Endothelial cell of umbilical vein (primary cell): Measurements from ENCODE around the gene USP25. TPM values are rescaled to one million over a fixed set of nuclear protein-coding genes. Genes with fewer than 3 reads are reported as not detected.
A peak's percentile ranks its signal among the peaks of the same experiment; 100 is the strongest.

Experiments
- BruUV-seq: library from RNA; stranded (reverse); fragments of 400-500 nt; replicated peaks from 2 replicates; lab custom pipeline; 2021; lab: Mats Ljungman, UMichigan
- CTCF ChIA-PET: fragments of 300-600, 350-600 bp; sonication (Branson Sonifier 250); formaldehyde crosslinking; loops from one replicate; lab custom pipeline; 2021; ENCODE audit warnings: antibody characterized with exemption, inconsistent platforms; lab: Charles Lee
- POLR2A ChIA-PET: fragments of 300-600, 350-600 bp; sonication (Branson Sonifier 250); formaldehyde crosslinking; loops from one replicate; lab custom pipeline; 2021; ENCODE audit warnings: antibody characterized with exemption, inconsistent platforms; lab: Charles Lee
- DNase-seq: peaks from one replicate; pipeline ENCODE4 v3.0.0-alpha.2; 2011; ENCODE audit warnings: low read depth, low spot score
- FAIRE-seq: peaks from 2 replicates; lab custom pipeline; 2011; peaks lifted over from hg19 to GRCh38; lab: Jason Lieb, UNC
- H2AFZ ChIP-seq: 2 replicates; pipeline ENCODE4 v1.6.0; 2012; ENCODE audit warnings: low read depth, low read length, control low read depth, inconsistent platforms
- H3K27ac ChIP-seq: 2 replicates; pipeline ENCODE4 v1.5.1; 2011; ENCODE audit warnings: low read depth, mild to moderate bottlenecking, control low read depth, low read length, moderate library complexity; ENCODE audit not compliant: insufficient read depth
- H3K27me3 ChIP-seq, 2 experiments: 2 replicates each; pipeline versions ENCODE4 v1.6.0 to v1.6.1; 2011; ENCODE audit warnings: low read length in 2 of 2, mixed read lengths in 1 of 2; ENCODE audit not compliant: control insufficient read depth in 2 of 2, insufficient read depth in 2 of 2
- H3K36me3 ChIP-seq, 2 experiments: 2 replicates in 1 of 2; 3 replicates in 1 of 2; pipeline ENCODE4 v1.5.1; 2011; ENCODE audit warnings: low read length in 2 of 2, mild to moderate bottlenecking in 1 of 2, moderate library complexity in 1 of 2; ENCODE audit not compliant: control insufficient read depth in 2 of 2, insufficient read depth in 2 of 2; ENCODE audit errors: extremely low read depth in 1 of 2
- H3K4me1 ChIP-seq: 3 replicates; pipeline ENCODE4 v1.5.1; 2011; ENCODE audit warnings: mild to moderate bottlenecking, low read length; ENCODE audit not compliant: control insufficient read depth, insufficient read depth; ENCODE audit errors: extremely low read depth
- H3K4me2 ChIP-seq: 2 replicates; pipeline ENCODE4 v1.6.1; 2011; ENCODE audit warnings: low read length, control low read depth, mixed read lengths; ENCODE audit not compliant: insufficient read depth
- H3K4me3 ChIP-seq, 3 experiments: fragments of 200-600 bp in 1 of 3; sonication (generic), shearing (Covaris generic) in 1 of 3; replicated peaks in 1 of 3; 2 replicates each; pipeline ENCODE4 v1.5.1; 2011 to 2016; ENCODE audit warnings: control low read depth in 3 of 3, low read length in 3 of 3, mild to moderate bottlenecking in 2 of 3, inconsistent platforms in 1 of 3, low read depth in 1 of 3, moderate library complexity in 1 of 3; ENCODE audit not compliant: insufficient read depth in 1 of 3
- H3K79me2 ChIP-seq: 2 replicates; pipeline ENCODE4 v1.6.0; 2012; ENCODE audit warnings: low read length, inconsistent platforms; ENCODE audit not compliant: control insufficient read depth, insufficient read depth
- H3K9ac ChIP-seq: replicated peaks from 2 replicates; pipeline ENCODE3; 2011; ENCODE audit warnings: low read length, control low read depth; ENCODE audit not compliant: insufficient read depth; ENCODE audit errors: extremely low read depth
- H3K9me1 ChIP-seq: replicated peaks from 3 replicates; pipeline ENCODE4 v1.6.0; 2011; ENCODE audit warnings: mild to moderate bottlenecking, low read length; ENCODE audit not compliant: control insufficient read depth, insufficient read depth; ENCODE audit errors: extremely low read depth
- H3K9me3 ChIP-seq: replicated peaks from 2 replicates; pipeline ENCODE4 v1.5.1; 2012; ENCODE audit warnings: low read length, inconsistent platforms; ENCODE audit not compliant: control insufficient read depth, insufficient read depth
- H4K20me1 ChIP-seq: replicated peaks from 2 replicates; pipeline ENCODE3; 2011; ENCODE audit warnings: mild to moderate bottlenecking, low read length; ENCODE audit not compliant: control insufficient read depth, insufficient read depth; ENCODE audit errors: extremely low read depth
- CTCF ChIP-seq, 2 donors: IDR thresholded peaks; 1 replicate in 1 of 2; 2 replicates in 1 of 2; pipeline ENCODE4 v1.5.1; 2011; ENCODE audit warnings: low read length in 2 of 2, mild to moderate bottlenecking in 2 of 2, moderate library complexity in 2 of 2, control low read depth in 1 of 2, inconsistent platforms in 1 of 2, low read depth in 1 of 2; ENCODE audit not compliant: insufficient read depth in 1 of 2; ENCODE audit errors: extremely low read depth in 1 of 2
- EZH2 ChIP-seq: IDR thresholded peaks from 2 replicates; pipeline ENCODE4 v1.6.1; 2012; ENCODE audit warnings: borderline replicate concordance, low read depth, mild to moderate bottlenecking, moderate library complexity, low read length, inconsistent platforms; ENCODE audit not compliant: severe bottlenecking
- FOS ChIP-seq: IDR thresholded peaks from 2 replicates; pipeline ENCODE4 v1.6.1; 2011; ENCODE audit warnings: mild to moderate bottlenecking, low read length, moderate library complexity, borderline replicate concordance; ENCODE audit not compliant: insufficient read depth
- GATA2 ChIP-seq: IDR thresholded peaks from 2 replicates; pipeline ENCODE4 v1.7.0; 2011; ENCODE audit warnings: low read depth, mild to moderate bottlenecking, moderate library complexity, mixed read lengths, low read length; ENCODE audit not compliant: insufficient read length, insufficient read depth
- JUN ChIP-seq: IDR thresholded peaks from 2 replicates; pipeline ENCODE4 v1.6.1; 2011; ENCODE audit warnings: borderline replicate concordance, low read depth; ENCODE audit not compliant: insufficient read length, insufficient read depth
- MAX ChIP-seq: IDR thresholded peaks from 2 replicates; pipeline ENCODE4 v1.6.1; 2011; ENCODE audit not compliant: insufficient read depth, insufficient read length
- MYC ChIP-seq: IDR thresholded peaks from one replicate; pipeline ENCODE4 v1.6.1; 2011; ENCODE audit warnings: mild to moderate bottlenecking, low read depth, low read length
- POLR2A ChIP-seq: IDR thresholded peaks from 2 replicates; pipeline ENCODE4 v1.6.1; 2012; ENCODE audit warnings: low read depth, mild to moderate bottlenecking, control low read depth, low read length
- POLR2AphosphoS5 ChIP-seq: IDR thresholded peaks from 2 replicates; pipeline ENCODE4 v1.6.1; 2012; ENCODE audit warnings: low read depth, mild to moderate bottlenecking, control low read depth, low read length, moderate library complexity; ENCODE audit not compliant: insufficient read depth
- dilution Hi-C: fragments of 300-500 bp; cut with MboI; formaldehyde crosslinking; loops from one replicate; pipeline ENCODE4 v1.15.0; 2019; ENCODE audit warnings: low sequenced_read_pairs; ENCODE audit not compliant: extremely low pct_ligation_motif_present
- intact Hi-C: fragments of 100-400 bp; cut with micrococcal nuclease; formaldehyde crosslinking; loops from one replicate; pipeline ENCODE4 v1.10.0; 2022
- polyA plus RNA-seq, 4 experiments: library from polyadenylated mRNA; depleted of rRNA in 3 of 4; stranded (reverse) in 3 of 4; unstranded in 1 of 4; fragments of >200 nt; gene quantifications; 2 replicates each; pipeline versions ENCODE4 v1.2.1 to v1.2.3, GENCODE V29; 2011 to 2012; ENCODE audit warnings: missing spikeins in 1 of 4
- total RNA-seq: library from RNA; stranded (reverse); gene quantifications from 2 replicates; pipeline ENCODE4 v1.2.3, GENCODE V29; 2021

The USP25 gene
- total and polyA plus RNA-seq, 2 donors (not counting 3 experiments of a cell fraction or from before 2014, with no cell fraction given), result 14.4 to 67.5 TPM

- Histone ChIP-seq H3K27ac (peak overlapping the region; percentile 57), H3K9ac (peak overlapping the region; percentile 26), H3K4me2 (peak overlapping the region; percentile 73), H3K9me3 (no peaks in the 10 kb centered on the region), H3K4me3 (peak overlapping the region in 1 of 3 experiments; percentile 33), H3K9me1 (no peaks in the 10 kb centered on the region), H3K36me3 (no peaks in the 10 kb centered on the region), H4K20me1 (no peaks in the 10 kb centered on the region), H3K79me2 (peaks cover 50% of the 10 kb centered on the region), H3K4me1 (peaks cover 31% of the 10 kb centered on the region), H2AFZ (no peak overlapping the region), H3K27me3 (no peaks in the 10 kb centered on the region)
- FAIRE-seq (peak; percentile 62), DNase-seq (peak; percentile 64)
- intact Hi-C loops (loop anchor here (1.0 to 2.0 kb wide), 2 partner anchors 53 to 64 kb away; no protein-coding TSS in a partner anchor), dilution Hi-C loops (no loop called here)
- CTCF ChIA-PET, result interaction anchor here (0.5 kb wide), 1 partner anchor 74 kb away, joined by 3 read pairs; no protein-coding TSS in a partner anchor
- no TSS peak for BruUV-seq
- no peak for TF ChIP-seq MAX
- TF ChIP-seq EZH2, result no peak
- TF ChIP-seq CTCF (IDR thresholded peaks at IDR 0.05; ENCODE audit: extremely low read depth in 1 of 2, insufficient read depth in 1 of 2, low read depth in 1 of 2, low read length in 2 of 2), result no peak
- peak; percentile 57 for TF ChIP-seq JUN
- no peak for TF ChIP-seq POLR2A
- TF ChIP-seq FOS, result peak; percentile 34
- TF ChIP-seq GATA2, result peak; percentile 81
- no peak for TF ChIP-seq MYC
- TF ChIP-seq POLR2AphosphoS5, result peak; percentile 15
- POLR2A ChIA-PET, result interaction anchor here (0.7 kb wide), 1 partner anchor 13 kb away, joined by 4 read pairs; no protein-coding TSS in a partner anchor
These were observed 59.2 kb downstream of the USP25 start for GRCh38 chr21:15788847-15789523.
